NB4 (cell line): ENCODE results near the gene MED7.

ENCODE experiments used
- MYC ChIP-seq: IDR thresholded peaks from 2 replicates; pipeline ENCODE4 v1.6.1; 2011; ENCODE audit warnings: low read depth, low read length
- POLR2A ChIP-seq: IDR thresholded peaks from 2 replicates; pipeline ENCODE4 v1.6.1; 2011; ENCODE audit warnings: mild to moderate bottlenecking; ENCODE audit not compliant: insufficient read length; ENCODE audit errors: extremely low read depth
- TF ChIP-seq, protein P1 (sequence below): IDR thresholded peaks from one replicate; pipeline ENCODE4 v1.5.1; 2012; ENCODE audit warnings: low read depth, low read length

DNA sequence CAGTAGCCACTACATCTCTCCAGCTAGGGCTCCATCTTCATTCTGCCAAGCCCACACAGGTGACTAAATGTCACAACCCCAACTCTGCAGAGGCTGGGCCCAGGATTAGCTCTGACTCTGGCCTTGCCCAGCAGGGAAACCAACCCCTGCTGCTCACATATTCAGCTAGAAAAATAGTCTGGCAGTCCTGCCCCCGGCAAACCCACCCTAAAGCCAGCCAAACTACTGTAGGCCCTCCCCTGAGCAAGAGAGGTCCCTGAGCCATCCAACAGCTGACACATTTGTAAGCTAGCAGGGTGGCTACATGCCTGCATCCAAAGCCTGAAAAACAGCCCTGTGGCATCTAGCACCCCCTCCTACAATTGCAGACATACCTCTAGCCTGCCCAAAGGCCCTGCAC, 22.6 kb downstream of the MED7 start:
- TF ChIP-seq, protein P1, sequence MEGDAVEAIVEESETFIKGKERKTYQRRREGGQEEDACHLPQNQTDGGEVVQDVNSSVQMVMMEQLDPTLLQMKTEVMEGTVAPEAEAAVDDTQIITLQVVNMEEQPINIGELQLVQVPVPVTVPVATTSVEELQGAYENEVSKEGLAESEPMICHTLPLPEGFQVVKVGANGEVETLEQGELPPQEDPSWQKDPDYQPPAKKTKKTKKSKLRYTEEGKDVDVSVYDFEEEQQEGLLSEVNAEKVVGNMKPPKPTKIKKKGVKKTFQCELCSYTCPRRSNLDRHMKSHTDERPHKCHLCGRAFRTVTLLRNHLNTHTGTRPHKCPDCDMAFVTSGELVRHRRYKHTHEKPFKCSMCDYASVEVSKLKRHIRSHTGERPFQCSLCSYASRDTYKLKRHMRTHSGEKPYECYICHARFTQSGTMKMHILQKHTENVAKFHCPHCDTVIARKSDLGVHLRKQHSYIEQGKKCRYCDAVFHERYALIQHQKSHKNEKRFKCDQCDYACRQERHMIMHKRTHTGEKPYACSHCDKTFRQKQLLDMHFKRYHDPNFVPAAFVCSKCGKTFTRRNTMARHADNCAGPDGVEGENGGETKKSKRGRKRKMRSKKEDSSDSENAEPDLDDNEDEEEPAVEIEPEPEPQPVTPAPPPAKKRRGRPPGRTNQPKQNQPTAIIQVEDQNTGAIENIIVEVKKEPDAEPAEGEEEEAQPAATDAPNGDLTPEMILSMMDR, result no peak
- TF ChIP-seq POLR2A (no peak), MYC (no peak)
